C4-2B (cell line): ENCODE data around the gene FIG4.

Experiments used
- CTCF ChIP-seq: fragments of 450-650 bp; conservative IDR thresholded peaks from 2 replicates; pipeline ENCODE4 v1.5.1; 2017; ENCODE audit warnings: mild to moderate bottlenecking
- ZFX ChIP-seq: fragments of 450-650 bp; IDR thresholded peaks from 2 replicates; pipeline ENCODE4 v1.6.1; 2017

- TF ChIP-seq CTCF (no peak), ZFX (no peak)
Measured at GRCh38 chr6:109807881-109808280, 116.8 kb downstream of the FIG4 start.
